NCI-H748 (cell line): ENCODE measurements around the gene CCNK.

Experiments used
- DNase-seq: peaks from one replicate; lab custom pipeline; 2025; ENCODE audit not compliant: unreplicated experiment; lab: John Stamatoyannopoulos, UW

CCNK gene

DNA sequence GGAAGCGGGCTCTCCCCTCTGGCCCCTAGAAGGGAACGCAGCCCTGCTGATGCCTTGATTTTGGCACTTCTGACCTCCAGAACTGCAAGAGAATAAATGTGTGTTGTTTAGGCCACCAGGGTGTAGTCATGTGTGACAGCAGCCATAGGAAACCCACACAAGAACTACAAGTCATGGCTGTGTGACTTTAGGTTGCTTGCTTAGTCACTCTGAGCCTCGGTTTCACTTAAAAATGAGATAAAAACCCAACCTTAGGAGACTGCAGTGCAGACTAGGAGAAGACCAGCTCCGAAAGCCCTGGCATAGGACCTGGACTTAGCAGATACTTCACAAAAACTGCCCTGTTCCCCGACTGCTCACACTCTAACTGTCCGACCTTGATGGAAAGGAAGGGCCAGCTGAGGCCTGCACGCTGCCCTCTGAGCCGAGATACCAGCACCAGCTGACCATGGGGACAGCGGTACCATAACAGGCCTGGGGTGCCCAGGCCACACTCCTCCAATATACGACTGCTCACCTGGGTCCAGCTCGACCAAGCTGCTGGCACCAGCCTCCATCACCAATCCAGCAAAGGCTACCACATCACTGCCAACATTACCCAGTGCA lies 69.3 kb downstream of the CCNK start:
- DNase-seq = no peak

DNA sequence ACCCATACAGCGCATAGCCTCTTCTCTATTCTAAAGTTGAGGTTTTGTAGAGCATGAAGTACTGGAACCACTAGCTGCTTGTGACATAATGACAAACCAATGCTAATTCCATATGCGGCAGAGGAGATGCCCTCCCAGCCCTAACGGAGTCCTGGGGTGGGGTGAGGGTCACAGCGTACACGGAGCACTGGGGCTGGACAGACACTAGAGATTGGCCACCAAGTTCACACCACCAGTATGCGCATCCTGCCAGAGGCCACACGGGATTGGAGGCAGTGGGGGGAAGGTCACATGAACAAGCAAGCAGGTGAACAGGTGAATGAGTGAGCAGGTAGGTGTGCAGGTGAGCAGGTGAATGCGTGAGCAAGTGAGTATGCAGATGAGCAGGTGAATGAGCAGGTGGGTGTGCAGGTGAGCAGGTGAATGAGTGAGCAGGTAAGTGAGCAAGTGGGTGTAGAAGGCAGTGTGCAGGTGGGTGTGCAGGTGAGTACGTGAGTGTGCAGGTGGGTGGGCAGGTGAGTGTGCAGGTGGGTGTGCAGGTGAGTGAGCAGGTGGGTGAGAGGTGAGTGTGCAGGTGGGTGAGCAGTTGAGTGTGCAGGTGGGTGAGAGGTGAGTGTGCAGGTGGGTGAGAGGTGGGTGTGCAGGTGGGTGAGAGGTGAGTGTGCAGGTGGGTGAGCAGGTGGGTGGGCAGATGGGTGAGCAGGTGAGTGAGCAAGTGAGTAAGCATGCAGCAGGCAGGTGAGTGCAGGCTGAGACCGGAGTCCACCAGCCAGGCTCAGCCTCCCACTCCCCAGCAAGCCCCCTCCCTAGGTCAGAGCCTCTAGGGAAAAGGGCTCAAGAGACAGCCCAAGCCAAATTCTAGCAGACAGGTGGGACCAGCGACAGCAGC lies 70.1 kb downstream of the CCNK start:
- DNase-seq = peak; percentile 38

DNA sequence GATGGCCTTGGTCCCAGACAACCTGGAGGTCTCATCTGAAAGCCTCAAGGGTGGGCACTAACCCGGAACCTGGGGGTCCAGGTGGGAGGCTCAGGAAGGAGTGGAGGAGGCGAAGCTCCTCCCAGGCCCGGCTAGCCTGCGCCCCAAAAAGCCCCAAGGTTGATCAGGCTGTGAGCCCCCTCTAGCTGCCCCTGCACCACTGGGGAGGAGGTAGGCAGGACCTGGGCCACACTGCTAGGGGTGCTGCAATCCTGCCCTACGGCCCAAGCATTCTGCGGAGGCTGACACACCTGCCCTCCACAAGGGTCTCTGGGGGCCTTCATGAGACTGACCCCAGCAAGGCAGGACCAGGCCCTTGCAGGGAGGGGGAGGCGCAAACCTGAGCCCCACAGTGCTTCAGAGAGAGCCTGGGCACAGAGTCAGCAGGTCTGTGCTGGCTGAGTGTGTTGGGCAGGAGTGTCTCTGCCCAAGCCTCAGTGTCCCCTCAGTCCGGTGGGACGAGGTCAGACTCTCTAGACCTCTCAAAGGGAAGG lies 70.9 kb downstream of the CCNK start:
- no peak for DNase-seq

DNA sequence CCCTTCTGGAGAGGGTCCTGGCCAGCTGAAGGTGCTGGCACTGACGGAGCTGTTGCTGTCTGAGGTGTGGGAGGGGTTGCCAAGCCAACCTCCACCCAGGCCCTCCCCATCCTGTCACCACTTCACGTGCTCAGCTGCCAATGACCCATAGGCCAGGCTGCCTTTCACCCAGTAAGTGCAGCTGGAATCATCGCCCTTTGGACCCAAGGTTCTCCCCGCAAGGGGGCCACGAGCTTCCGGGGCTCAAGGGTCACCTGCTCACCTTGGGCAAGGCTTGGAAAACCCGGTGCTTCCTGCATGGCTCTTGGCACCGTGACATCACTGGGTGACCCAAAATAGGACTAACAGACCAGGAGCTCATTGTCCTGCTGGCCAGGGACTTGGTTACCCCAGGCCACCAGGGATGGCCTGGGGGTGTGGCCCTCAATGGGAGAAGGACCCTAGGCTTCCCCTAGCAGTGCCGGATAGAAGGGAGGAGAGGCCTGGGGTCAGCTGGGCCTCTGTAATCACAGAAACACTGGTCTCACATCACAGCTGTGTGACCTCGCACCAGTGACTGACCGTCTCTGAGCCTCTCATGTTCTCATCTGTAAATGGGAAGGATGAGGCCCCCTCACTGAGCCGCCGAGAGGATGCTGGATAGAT lies 71.5 kb downstream of the CCNK start:
- no peak for DNase-seq

DNA sequence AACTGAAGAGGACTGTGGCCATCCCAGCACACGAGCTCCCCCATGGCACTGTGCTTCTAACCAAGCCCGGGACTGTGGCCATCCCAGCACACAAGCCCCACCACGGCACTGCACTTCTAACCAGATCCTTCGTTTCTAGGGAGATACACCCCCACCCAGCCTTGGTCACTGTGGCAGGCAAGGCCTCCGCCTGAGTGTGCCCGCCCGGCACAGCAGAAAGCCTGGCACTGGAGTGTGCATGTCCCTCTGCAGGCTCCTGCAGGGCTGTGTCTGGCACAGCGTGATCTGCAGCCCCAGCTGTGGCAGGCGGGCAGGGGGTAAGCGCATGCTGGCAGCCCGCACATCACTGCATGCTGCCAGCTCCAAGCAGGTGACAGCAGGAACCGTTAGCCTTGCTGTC lies 73.0 kb downstream of the CCNK start:
- DNase-seq = no peak

DNA sequence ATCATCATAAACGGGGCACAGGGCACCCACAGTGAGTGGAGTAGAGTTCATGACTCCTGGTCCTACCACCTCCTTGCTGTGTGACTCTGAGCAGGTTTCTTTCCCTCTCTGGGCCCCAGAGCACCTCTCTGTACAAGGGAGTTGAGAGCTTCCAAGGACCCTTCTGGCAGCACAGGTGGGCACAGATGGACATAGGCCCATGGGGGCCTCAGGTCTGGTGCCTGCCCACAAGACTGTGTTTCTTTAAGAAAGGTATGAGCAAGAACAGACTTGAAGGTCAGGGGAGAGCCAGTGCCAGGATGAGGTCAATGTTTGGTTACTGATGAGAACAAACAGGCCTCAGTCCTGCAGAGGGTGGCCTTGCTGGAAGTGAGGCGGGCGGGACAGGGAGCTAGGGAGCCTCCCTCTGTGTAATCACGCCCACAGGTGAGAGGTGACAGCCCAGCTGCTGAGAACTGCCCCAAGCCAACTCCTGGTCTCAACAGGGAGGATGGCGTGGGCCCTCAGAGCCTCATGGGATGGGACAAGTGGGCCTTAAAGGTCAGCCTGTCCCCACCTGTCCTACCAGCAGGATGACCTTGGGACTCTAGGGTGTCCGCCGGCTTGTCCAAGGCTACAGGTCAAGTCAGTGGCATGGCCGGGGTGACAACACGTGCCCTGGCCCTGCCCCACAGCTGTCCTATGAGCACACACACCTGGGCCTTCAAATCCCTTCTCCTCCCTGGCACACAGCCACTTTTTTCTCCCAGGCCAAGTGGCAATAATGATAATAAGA lies 73.7 kb downstream of the CCNK start:
- DNase-seq = no peak

DNA sequence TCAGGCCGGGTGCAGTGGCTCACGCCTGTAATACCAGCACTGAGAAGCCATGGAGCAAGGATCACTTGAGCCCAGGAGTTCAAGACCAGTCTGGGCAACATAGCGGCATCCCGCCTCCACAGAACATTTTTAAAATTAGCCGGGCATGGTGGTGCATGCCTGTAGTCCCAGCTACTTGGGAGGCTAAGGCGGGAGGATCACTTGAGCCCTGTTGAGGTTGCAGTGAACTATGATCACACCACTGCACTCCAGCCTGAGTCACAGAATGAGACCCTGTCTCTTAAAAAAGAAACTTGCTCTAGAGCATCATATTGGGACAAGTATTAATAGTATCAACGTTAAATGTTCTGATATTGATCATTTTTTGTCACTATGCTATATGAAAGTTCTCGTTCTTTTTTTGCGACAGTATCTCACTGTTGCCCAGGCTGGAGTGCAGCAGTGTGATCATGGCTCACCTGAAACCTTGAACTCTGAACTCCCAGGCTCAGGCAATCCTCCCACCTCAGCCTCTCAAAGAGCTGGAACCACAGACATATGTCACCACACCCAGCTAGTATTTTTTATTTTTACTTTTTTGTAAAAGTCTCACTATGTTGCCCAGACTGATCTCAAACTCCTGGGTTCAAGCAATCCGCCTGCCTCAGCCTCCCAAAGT lies 75.1 kb downstream of the CCNK start:
- no peak for DNase-seq

DNA sequence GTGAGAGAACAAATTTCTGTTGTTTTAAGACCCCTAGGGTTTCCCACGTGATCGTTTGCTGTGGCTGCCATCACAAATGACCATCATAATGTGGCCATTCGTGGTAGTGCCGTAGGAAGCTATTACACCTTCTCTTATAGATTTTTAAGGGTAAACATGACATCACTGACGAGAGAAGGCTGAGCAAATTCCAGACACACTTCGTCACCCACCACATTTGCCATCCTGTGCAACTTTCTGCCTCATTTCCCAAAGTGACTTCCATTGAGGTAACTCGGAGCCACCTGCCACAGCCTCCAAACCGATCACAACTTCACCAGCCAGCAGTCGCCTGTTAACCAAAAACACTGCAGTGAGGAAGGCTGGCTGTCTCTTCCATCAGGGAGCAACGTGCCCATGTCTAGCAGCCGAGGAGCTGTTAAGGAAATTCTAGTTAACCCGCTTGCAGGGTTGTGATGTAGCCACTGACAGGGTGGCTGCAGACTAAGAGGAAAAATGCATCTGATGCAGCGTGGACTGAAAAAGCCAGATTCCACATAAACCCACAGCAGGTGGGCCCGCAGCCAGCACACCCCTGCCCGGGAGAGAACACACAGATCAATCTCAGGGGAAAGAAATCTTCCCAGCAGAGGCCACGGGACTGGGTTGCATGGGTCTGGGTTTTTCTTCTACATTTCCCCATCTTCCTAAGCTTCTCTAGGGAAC lies 78.2 kb downstream of the CCNK start:
- DNase-seq = no peak

DNA sequence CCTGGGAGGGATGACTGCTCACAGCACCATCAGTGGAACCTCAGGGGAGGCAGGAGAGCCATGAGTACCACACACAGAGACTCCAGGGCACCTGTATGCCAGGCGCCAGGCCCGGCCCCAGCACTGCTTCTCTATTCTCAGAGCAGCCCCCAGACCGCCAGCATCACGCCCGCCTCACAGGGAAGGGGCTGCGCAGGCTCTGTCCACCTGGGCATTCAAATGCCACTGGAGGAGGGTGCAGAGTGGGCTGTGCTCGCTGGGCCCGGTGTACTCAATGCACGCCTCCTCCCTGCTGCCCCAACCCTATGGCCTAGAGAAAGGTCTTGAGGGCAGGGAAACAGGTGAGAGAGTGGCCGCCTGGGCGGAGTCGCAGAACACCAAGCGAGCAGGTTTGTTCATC lies 79.2 kb downstream of the CCNK start:
- DNase-seq = no peak

DNA sequence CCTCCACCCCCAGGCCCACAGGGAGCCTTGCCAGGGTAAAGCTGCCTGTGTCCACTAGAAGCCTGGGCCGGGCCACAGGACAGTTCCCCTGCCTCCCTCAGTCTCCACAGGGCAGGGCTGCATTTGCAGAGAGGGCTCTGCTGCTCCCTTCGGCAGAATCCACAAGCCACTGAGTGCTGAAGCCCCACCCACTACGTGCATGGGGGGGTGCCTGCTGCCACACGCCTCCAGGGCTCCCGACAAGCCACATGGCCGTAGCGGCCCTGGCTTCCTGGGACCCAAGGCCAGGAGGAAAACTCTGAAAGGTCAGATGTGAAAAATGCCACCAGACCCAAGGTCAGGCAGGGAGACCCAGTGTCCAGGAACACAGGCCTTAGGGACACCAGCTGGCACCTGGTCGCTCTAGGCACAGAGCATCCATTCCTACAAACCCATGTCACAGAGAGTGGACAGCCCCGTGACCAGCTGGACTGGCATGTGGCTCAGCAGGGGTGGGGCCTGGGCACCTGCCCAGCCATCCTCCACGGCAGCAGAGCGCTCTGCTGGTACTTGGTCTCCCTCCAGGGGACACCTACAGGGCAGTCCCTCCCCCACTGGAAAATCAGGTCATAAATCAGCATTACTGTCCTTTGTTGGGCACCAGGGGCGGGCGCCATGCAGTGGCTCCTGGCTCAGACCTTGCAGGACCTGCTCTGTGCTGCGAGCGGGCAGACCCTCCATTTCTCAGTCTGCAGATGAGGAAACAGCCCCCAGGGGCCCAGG lies 79.9 kb downstream of the CCNK start:
- DNase-seq = no peak

DNA sequence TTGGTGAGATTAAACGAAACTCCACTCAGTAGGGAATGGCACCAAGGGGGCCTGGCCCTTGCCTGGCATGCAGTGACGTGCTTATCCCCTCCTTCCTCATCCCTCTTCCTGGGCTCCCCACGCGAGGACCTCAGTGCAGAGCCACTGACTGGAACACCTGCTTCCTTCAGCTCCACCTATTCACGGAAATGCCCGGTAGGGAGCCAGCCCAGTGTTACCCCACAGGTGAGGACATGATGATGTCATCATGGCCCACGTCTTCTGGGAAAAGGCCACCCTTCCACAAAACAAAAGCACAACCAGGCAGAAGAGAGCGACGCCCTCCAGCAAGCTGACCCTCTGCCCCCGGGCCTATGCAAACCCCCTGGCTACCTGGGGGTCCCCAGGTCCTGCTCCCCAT lies 80.7 kb downstream of the CCNK start:
- DNase-seq = no peak
